HL-60 (cell line): Measurements from ENCODE around the gene SLC17A5.

Source experiments
- DNase-seq, 2 experiments: peaks; one replicate each; pipeline ENCODE4 v3.0.0-alpha.2; 2010 to 2020; ENCODE audit warnings: low read depth in 1 of 2, low spot score in 1 of 2
- H3K27ac ChIP-seq: fragments of 250-450 bp; sonication (Bioruptor Pico); replicated peaks from 2 replicates; pipeline ENCODE4 v1.5.1; 2020; ENCODE audit warnings: mild to moderate bottlenecking, moderate library complexity
- H3K27me3 ChIP-seq: fragments of 250-450 bp; sonication (Bioruptor Pico); 2 replicates; pipeline ENCODE4 v1.5.1; 2021; ENCODE audit warnings: mild to moderate bottlenecking, moderate library complexity; ENCODE audit not compliant: insufficient read depth, poor library complexity, severe bottlenecking
- H3K4me3 ChIP-seq: replicated peaks from 2 replicates; pipeline ENCODE4 v1.5.1; 2011; ENCODE audit warnings: mild to moderate bottlenecking, control low read depth, low read length; ENCODE audit not compliant: insufficient read depth
- GABPA ChIP-seq: IDR thresholded peaks from 2 replicates; pipeline ENCODE4 v1.6.1; 2012; ENCODE audit warnings: low read depth
- POLR2AphosphoS5 ChIP-seq: IDR thresholded peaks from 2 replicates; pipeline ENCODE4 v1.6.1; 2012; ENCODE audit warnings: low read depth
- SPI1 ChIP-seq: IDR thresholded peaks from 2 replicates; pipeline ENCODE4 v1.6.1; 2012; ENCODE audit warnings: low read depth, mild to moderate bottlenecking, borderline replicate concordance
- TF ChIP-seq, protein P1 (sequence below): IDR thresholded peaks from one replicate; pipeline ENCODE4 v1.5.1; 2011; ENCODE audit warnings: low read length, control low read depth, inconsistent platforms; ENCODE audit not compliant: insufficient read depth
- TF ChIP-seq, protein P2 (sequence below): IDR thresholded peaks from 2 replicates; pipeline ENCODE4 v1.6.1; 2012; ENCODE audit warnings: low read depth; ENCODE audit not compliant: insufficient replicate concordance

SLC17A5 gene

DNA sequence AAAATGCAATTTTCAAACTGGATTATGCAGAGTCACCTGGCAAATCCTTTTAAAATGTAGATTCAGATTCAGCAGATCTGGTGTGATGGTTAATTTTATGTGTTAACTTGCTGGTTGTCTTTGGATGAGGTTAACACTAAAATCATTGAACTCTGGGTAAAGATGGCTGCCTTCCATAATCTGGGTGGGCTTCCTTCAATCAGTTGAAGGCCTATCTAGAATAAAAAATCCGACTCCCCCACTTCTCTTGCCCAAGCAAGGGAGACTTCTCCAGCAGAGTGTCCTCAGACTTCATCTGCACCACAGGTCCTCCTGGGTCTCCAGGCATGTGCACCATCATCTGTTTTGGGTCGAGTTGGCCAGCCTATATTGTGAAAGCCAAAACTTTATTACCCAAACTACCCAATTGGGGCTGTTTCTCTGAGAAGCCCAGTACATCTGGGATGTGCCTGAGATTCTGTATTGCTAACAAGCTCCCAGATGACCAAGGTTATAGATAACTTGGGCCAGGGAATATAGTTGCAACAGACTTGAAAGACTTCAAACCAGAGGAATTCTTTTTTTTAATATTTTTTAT, 1.6 kb upstream of the SLC17A5 start:
- TF ChIP-seq POLR2AphosphoS5 (no peak), GABPA (no peak), SPI1 (no peak)
- TF ChIP-seq, protein P1, sequence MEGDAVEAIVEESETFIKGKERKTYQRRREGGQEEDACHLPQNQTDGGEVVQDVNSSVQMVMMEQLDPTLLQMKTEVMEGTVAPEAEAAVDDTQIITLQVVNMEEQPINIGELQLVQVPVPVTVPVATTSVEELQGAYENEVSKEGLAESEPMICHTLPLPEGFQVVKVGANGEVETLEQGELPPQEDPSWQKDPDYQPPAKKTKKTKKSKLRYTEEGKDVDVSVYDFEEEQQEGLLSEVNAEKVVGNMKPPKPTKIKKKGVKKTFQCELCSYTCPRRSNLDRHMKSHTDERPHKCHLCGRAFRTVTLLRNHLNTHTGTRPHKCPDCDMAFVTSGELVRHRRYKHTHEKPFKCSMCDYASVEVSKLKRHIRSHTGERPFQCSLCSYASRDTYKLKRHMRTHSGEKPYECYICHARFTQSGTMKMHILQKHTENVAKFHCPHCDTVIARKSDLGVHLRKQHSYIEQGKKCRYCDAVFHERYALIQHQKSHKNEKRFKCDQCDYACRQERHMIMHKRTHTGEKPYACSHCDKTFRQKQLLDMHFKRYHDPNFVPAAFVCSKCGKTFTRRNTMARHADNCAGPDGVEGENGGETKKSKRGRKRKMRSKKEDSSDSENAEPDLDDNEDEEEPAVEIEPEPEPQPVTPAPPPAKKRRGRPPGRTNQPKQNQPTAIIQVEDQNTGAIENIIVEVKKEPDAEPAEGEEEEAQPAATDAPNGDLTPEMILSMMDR, result no peak
- TF ChIP-seq, protein P2, sequence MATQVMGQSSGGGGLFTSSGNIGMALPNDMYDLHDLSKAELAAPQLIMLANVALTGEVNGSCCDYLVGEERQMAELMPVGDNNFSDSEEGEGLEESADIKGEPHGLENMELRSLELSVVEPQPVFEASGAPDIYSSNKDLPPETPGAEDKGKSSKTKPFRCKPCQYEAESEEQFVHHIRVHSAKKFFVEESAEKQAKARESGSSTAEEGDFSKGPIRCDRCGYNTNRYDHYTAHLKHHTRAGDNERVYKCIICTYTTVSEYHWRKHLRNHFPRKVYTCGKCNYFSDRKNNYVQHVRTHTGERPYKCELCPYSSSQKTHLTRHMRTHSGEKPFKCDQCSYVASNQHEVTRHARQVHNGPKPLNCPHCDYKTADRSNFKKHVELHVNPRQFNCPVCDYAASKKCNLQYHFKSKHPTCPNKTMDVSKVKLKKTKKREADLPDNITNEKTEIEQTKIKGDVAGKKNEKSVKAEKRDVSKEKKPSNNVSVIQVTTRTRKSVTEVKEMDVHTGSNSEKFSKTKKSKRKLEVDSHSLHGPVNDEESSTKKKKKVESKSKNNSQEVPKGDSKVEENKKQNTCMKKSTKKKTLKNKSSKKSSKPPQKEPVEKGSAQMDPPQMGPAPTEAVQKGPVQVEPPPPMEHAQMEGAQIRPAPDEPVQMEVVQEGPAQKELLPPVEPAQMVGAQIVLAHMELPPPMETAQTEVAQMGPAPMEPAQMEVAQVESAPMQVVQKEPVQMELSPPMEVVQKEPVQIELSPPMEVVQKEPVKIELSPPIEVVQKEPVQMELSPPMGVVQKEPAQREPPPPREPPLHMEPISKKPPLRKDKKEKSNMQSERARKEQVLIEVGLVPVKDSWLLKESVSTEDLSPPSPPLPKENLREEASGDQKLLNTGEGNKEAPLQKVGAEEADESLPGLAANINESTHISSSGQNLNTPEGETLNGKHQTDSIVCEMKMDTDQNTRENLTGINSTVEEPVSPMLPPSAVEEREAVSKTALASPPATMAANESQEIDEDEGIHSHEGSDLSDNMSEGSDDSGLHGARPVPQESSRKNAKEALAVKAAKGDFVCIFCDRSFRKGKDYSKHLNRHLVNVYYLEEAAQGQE, result no peak
- Histone ChIP-seq H3K4me3 (no peak overlapping the region), H3K27ac (peak overlapping the region; percentile 94; the same call in 1 of the 2 replicates), H3K27me3 (no peaks in the 10 kb centered on the region)
- no peak for DNase-seq

DNA sequence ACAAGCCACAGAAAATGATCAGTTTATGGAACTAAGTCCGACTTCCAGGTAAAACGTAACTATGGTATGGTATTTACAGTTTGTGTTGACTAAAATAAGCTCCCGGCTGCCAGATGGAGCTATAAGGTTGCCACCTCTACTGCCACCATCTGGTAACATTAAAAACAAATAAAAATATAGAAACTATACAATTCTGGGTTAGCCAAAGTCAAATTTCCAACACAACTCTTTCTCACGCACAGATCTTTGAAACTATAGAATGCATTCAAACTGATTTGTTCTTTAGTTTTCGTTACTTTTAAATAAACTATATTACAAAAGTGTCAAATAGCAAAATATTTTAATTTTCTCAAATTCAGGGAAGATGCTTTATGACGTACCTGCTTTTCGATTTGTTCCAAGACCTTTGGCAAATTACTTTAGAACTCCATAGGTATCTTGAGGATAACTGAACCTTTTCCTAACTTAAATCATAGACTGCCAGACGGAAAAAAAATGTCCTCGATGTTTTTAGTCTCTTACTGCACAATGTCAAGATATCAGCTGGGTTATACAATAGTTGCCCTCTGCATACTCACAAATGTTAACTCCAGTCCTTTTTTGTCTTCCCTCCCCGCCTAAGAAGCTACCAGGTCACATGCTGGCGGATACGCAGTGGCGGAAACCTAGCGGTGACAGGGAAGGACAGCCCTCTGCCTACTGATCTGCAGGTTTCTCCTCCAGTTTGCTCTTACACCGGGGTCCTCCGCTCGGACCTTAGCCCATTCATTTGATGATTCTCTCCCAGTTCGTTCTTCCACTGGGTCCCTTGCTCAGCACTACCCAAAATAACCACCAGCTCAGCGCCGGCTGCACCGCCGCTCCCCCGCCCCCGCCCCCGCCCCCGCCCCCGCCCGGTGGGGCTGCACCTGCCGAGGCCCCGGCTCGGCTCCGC, 888 bp downstream of the SLC17A5 start:
- H3K4me3 ChIP-seq, result peak overlapping the region; percentile 98
- H3K27ac ChIP-seq, result peak overlapping the region; percentile 94
- no peaks in the 10 kb centered on the region for H3K27me3 ChIP-seq
- TF ChIP-seq SPI1 (no peak; the same call in 1 of the 2 replicates), GABPA (no peak), POLR2AphosphoS5 (no peak)
- TF ChIP-seq, protein P1, result no peak
- TF ChIP-seq, protein P2, result no peak
- DNase-seq, result peak; percentile 49 to 83

DNA sequence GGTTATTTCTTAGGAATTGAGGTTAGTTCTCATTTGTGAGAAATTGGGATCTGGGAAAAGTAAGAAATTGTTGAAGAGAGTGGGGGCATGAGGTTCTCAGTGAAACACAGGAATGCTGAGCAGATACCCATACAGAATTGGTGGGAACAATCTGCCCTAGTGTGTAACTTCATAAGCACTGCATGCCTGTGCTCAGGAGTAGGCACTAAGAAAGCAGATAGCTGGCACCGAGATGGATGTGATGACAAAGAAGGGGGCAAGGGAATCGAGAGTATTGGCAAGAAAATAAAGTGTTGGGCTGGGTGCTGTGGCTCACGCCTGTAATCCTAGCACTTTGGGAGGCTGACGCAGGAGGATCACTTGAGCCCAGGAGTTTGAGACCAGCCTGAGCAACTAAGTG, 4.0 kb downstream of the SLC17A5 start:
- Histone ChIP-seq H3K27me3 (no peaks in the 10 kb centered on the region), H3K27ac (no peak overlapping the region), H3K4me3 (no peak overlapping the region)
- DNase-seq, result no peak
- TF ChIP-seq, protein P1, result no peak
- TF ChIP-seq GABPA (no peak), POLR2AphosphoS5 (no peak), SPI1 (no peak)
- TF ChIP-seq, protein P2, result no peak
